HG03108 (cell line): Measurements from ENCODE around the gene OR51L1.

Experiments used
- ATAC-seq: cut with Tn5 transposase; IDR thresholded peaks from one replicate; pipeline ENCODE4 v1.9.1; 2021; ENCODE audit warnings: moderate library complexity; ENCODE audit not compliant: unreplicated experiment

The OR51L1 gene

DNA sequence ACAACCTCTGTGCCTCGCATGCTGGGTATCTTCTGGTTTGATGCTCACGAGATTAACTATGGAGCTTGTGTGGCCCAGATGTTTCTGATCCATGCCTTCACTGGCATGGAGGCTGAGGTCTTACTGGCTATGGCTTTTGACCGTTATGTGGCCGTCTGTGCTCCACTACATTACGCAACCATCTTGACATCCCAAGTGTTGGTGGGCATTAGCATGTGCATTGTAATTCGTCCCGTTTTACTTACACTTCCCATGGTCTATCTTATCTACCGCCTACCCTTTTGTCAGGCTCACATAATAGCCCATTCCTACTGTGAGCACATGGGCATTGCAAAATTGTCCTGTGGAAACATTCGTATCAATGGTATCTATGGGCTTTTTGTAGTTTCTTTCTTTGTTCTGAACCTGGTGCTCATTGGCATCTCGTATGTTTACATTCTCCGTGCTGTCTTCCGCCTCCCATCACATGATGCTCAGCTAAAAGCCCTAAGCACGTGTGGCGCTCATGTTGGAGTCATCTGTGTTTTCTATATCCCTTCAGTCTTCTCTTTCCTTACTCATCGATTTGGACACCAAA is 52.2 kb downstream of the OR51L1 start:
- ATAC-seq: no peak
